HepG2 (cell line): ENCODE results near the gene ENAH. TPM values are rescaled to one million over a fixed set of nuclear protein-coding genes. Genes with fewer than 3 reads are reported as not detected.

ENCODE experiments used
- ATAC-seq: fragments of 200-7000 bp; cut with Tn5 transposase; 3 replicates; pipeline ENCODE4 v1.9.1; 2020; ENCODE audit warnings: mild to moderate bottlenecking, moderate library complexity
- BruUV-seq: library from RNA; stranded (reverse); fragments of 400-500 nt; replicated peaks from 2 replicates; lab custom pipeline; 2021; lab: Mats Ljungman, UMichigan
- CTCF ChIA-PET: fragments of 300-600 bp; formaldehyde crosslinking; extraction: SDS; loops from one replicate; lab custom pipeline; 2021; ENCODE audit warnings: low total read pairs, inconsistent platforms, low intra/inter-chr PET ratio; lab: Yijun Ruan, JAX
- POLR2A ChIA-PET: fragments of 350-600 bp; sonication (Branson Sonifier 250); formaldehyde crosslinking; loops from one replicate; lab custom pipeline; 2020; ENCODE audit warnings: antibody characterized with exemption, inconsistent platforms; lab: Yijun Ruan, JAX
- DNase-seq: peaks from one replicate; pipeline ENCODE4 v3.0.0-alpha.2; 2015; ENCODE audit warnings: low spot score
- FAIRE-seq: peaks from 3 replicates; lab custom pipeline; 2011; peaks lifted over from hg19 to GRCh38; lab: Jason Lieb, UNC
- H2AFZ ChIP-seq: one replicate; pipeline ENCODE4 v1.6.1; 2011; ENCODE audit warnings: low read length, inconsistent platforms
- H3K27ac ChIP-seq: fragments of 300-600 bp; 3 replicates; pipeline ENCODE4 v1.8.0; 2011; ENCODE audit warnings: mixed run types, mild to moderate bottlenecking, mixed read lengths, low read length, inconsistent platforms; ENCODE audit not compliant: insufficient read depth; ENCODE audit errors: extremely low read length
- H3K27me3 ChIP-seq, 2 experiments: fragments of 200-600 bp in 1 of 2; 2 replicates in 1 of 2; 3 replicates in 1 of 2; pipeline versions ENCODE4 v1.6.0 to v1.8.0; 2011; ENCODE audit warnings: low read length in 2 of 2, mild to moderate bottlenecking in 2 of 2, moderate library complexity in 2 of 2, inconsistent platforms in 1 of 2; ENCODE audit not compliant: insufficient read depth in 2 of 2, control insufficient read depth in 1 of 2
- H3K36me3 ChIP-seq, 2 experiments: fragments of 200-600 bp in 1 of 2; replicated peaks in 1 of 2; 2 replicates in 1 of 2; 3 replicates in 1 of 2; pipeline versions ENCODE4 v1.5.1 to v1.8.0; 2011; ENCODE audit warnings: low read length in 2 of 2, inconsistent platforms in 1 of 2; ENCODE audit not compliant: insufficient read depth in 2 of 2, control insufficient read depth in 1 of 2
- H3K4me1 ChIP-seq: 2 replicates; pipeline ENCODE4 v1.5.1; 2012; ENCODE audit warnings: low read length, inconsistent platforms; ENCODE audit not compliant: insufficient read depth
- H3K4me2 ChIP-seq: 2 replicates; pipeline ENCODE4 v1.6.0; 2011; ENCODE audit warnings: low read depth, low read length, inconsistent platforms
- H3K4me3 ChIP-seq, 3 experiments: fragments of 200-600 bp in 1 of 3; sonication (generic), shearing (Covaris generic) in 1 of 3; replicated peaks in 1 of 3; 2 replicates each; pipeline ENCODE4 v1.5.1; 2011 to 2016; ENCODE audit warnings: low read length in 3 of 3, inconsistent platforms in 2 of 3, low read depth in 2 of 3, mild to moderate bottlenecking in 2 of 3, control low read depth in 1 of 3, mixed read lengths in 1 of 3; ENCODE audit not compliant: insufficient read depth in 1 of 3
- H3K79me2 ChIP-seq: one replicate; pipeline ENCODE4 v1.6.1; 2011; ENCODE audit warnings: low read length, inconsistent platforms; ENCODE audit not compliant: insufficient read depth
- H3K9ac ChIP-seq: 2 replicates; pipeline ENCODE4 v1.6.0; 2011; ENCODE audit warnings: mild to moderate bottlenecking, low read depth, low read length, inconsistent platforms; ENCODE audit not compliant: insufficient read depth
- H3K9me3 ChIP-seq: 2 replicates; pipeline ENCODE4 v1.5.1; 2012; ENCODE audit warnings: mild to moderate bottlenecking, low read length
- H4K20me1 ChIP-seq: 2 replicates; pipeline ENCODE4 v1.6.0; 2011; ENCODE audit warnings: inconsistent platforms, mild to moderate bottlenecking, low read length, moderate library complexity; ENCODE audit not compliant: insufficient read depth
- ASH2L ChIP-seq: fragments of 300-600, 200-600 bp; sonication (generic); IDR thresholded peaks from 2 replicates; pipeline ENCODE4 v1.7.0; 2017; ENCODE audit warnings: low read depth, mild to moderate bottlenecking, moderate library complexity, mixed read lengths, low read length; ENCODE audit not compliant: insufficient read length
- ATRX ChIP-seq: sonication (generic); formaldehyde crosslinking; IDR thresholded peaks from 2 replicates; pipeline ENCODE4 v1.4.0; 2020; ENCODE audit warnings: missing genetic modification reagents, borderline replicate concordance
- E2F1 ChIP-seq: sonication (generic); formaldehyde crosslinking; IDR thresholded peaks from 2 replicates; pipeline ENCODE4 v1.5.0; 2020; ENCODE audit warnings: missing genetic modification reagents
- IRF2 ChIP-seq: IDR thresholded peaks from 2 replicates; pipeline ENCODE4 v1.6.1; 2018; ENCODE audit warnings: missing genetic modification reagents, missing compliant biosample characterization
- KMT2A ChIP-seq: sonication (generic); formaldehyde crosslinking; IDR thresholded peaks from 2 replicates; pipeline ENCODE4 v1.4.0; 2020; ENCODE audit warnings: missing genetic modification reagents
- NFE2L2 ChIP-seq: fragments of 150-350 bp; IDR thresholded peaks from 2 replicates; pipeline ENCODE4 v1.6.1; 2014; ENCODE audit warnings: low read length
- NPAS2 ChIP-seq: sonication (generic); formaldehyde crosslinking; IDR thresholded peaks from 2 replicates; pipeline ENCODE4 v1.8.0; 2022; ENCODE audit warnings: mild to moderate bottlenecking, missing genetic modification reagents, borderline replicate concordance
- PLRG1 ChIP-seq: fragments of 450-650 bp; conservative IDR thresholded peaks from 2 replicates; pipeline ENCODE4 v1.6.1; 2016
- RFX1 ChIP-seq: fragments of 450-650 bp; IDR thresholded peaks from 2 replicates; pipeline ENCODE4 v1.6.1; 2017
- SAP130 ChIP-seq: IDR thresholded peaks from 2 replicates; pipeline ENCODE4 v1.6.1; 2016; ENCODE audit warnings: low read depth
- SNAI1 ChIP-seq: sonication (generic); formaldehyde crosslinking; IDR thresholded peaks from 2 replicates; pipeline ENCODE4 v1.5.0; 2020; ENCODE audit warnings: mild to moderate bottlenecking, missing genetic modification reagents, borderline replicate concordance
- WIZ ChIP-seq: sonication (generic); formaldehyde crosslinking; IDR thresholded peaks from 2 replicates; pipeline ENCODE4 v1.5.1; 2020; ENCODE audit warnings: mild to moderate bottlenecking, missing genetic modification reagents
- YEATS4 ChIP-seq: sonication (generic); formaldehyde crosslinking; IDR thresholded peaks from 2 replicates; pipeline ENCODE4 v1.4.0; 2020; ENCODE audit warnings: missing genetic modification reagents, borderline replicate concordance
- ZBTB49 ChIP-seq: sonication (generic); formaldehyde crosslinking; IDR thresholded peaks from 2 replicates; pipeline ENCODE4 v1.4.0; 2020; ENCODE audit warnings: missing genetic modification reagents, borderline replicate concordance
- ZMYM2 ChIP-seq: sonication (generic); formaldehyde crosslinking; IDR thresholded peaks from 2 replicates; pipeline ENCODE4 v1.8.0; 2022; ENCODE audit warnings: mild to moderate bottlenecking, missing genetic modification reagents
- ZNF24 ChIP-seq: fragments of 450-650 bp; IDR thresholded peaks from 2 replicates; pipeline ENCODE4 v1.6.1; 2017; ENCODE audit warnings: antibody characterized with exemption, mild to moderate bottlenecking
- ZNF276 ChIP-seq: sonication (generic); formaldehyde crosslinking; IDR thresholded peaks from 2 replicates; pipeline ENCODE4 v1.4.0; 2020; ENCODE audit warnings: mild to moderate bottlenecking, low read depth, missing genetic modification reagents
- WGBS: methylation state at CpG from one replicate; pipeline ENCODE4 v1.1.6; 2017; ENCODE audit warnings: low lambda C conversion rate; 5-methylcytosine and 5-hydroxymethylcytosine counted together
- in situ Hi-C: cut with HindIII; loops from 2 replicates; pipeline ENCODE4 v1.10.0; 2017; ENCODE audit warnings: low pct_unique_long_range_greater_than_20kb; ENCODE audit not compliant: extremely low pct_ligation_motif_present
- intact Hi-C: fragments of 100-400 bp; cut with micrococcal nuclease; formaldehyde crosslinking; loops from one replicate; pipeline ENCODE4 v1.10.0; 2022; ENCODE audit not compliant: unreplicated experiment
- polyA plus RNA-seq, 8 experiments: library from polyadenylated mRNA; depleted of rRNA in 3 of 8; stranded (reverse) in 7 of 8; unstranded in 1 of 8; fragments of >200 nt; fragmentation: Illumina TruSeq in 4 of 8; extraction: Trizol in 4 of 8; gene quantifications; 2 replicates each; pipeline versions ENCODE4 v1.2.1 to v1.2.3, GENCODE V29; 2011 to 2016; ENCODE audit warnings: low read depth in 4 of 8, missing spikeins in 1 of 8, mixed read lengths in 1 of 8; ENCODE audit not compliant: insufficient read depth in 1 of 8
- total RNA-seq, 5 experiments: library from RNA; depleted of rRNA; stranded (reverse); fragments of >200 nt; fragmentation: Illumina TruSeq; extraction: Trizol; gene quantifications; 2 replicates each; pipeline ENCODE4 v1.2.3, GENCODE V29; 2016; ENCODE audit warnings: low read depth in 1 of 5

The ENAH gene
- total and polyA plus RNA-seq, 2 of the 13 experiments (the other 11 are each of a cell fraction or from before 2014, with no cell fraction given), result 22.1 to 58.3 TPM

GRCh38 chr1:225651872-225652728 is 823 bp downstream of the ENAH start (continued):
- TF ChIP-seq E2F1 (CRISPR knock-in tag), result 0 out of 2 replicates have a peak, but pooled peaks have one; percentile 33

- Histone ChIP-seq H3K4me2 (peak overlapping the region; percentile 73), H3K9ac (peak overlapping the region; percentile 88), H2AFZ (no peak overlapping the region), H4K20me1 (no peaks in the 10 kb centered on the region; the same call in 1 of the 2 replicates), H3K4me1 (peaks cover 53% of the 10 kb centered on the region), H3K79me2 (peaks cover 55% of the 10 kb centered on the region), H3K9me3 (no peaks in the 10 kb centered on the region), H3K27me3 (no peaks in the 10 kb centered on the region; a peak in 1 of 5 replicates), H3K27ac (peak overlapping the region; percentile 66), H3K36me3 (no peaks in the 10 kb centered on the region), H3K4me3 (peak overlapping the region; percentile 86 to 98 (median 94))
- ATAC-seq, result no peak
- ChIA-PET POLR2A (interaction anchor here (2.1 to 2.7 kb wide), 6 partner anchors 20 to 126 kb away, joined by 8 to 27 read pairs (median 16); partner anchors contain the start of gene SRP9), CTCF (no interaction called here)
- BruUV-seq, result no TSS peak
- no peak for FAIRE-seq
- in situ Hi-C loops, result loop anchor here (5.0 kb wide), 1 partner anchor 116 kb away; no protein-coding TSS in a partner anchor
- WGBS, result 4% methylated on average over 8 of the region's 8 CpGs
- intact Hi-C loops, result loop anchor here (5.0 kb wide), 2 partner anchors 41 to 99 kb away; no protein-coding TSS in a partner anchor
- no peak for DNase-seq
- TF ChIP-seq WIZ (CRISPR knock-in tag), result no peak
- no peak for TF ChIP-seq PLRG1
- 0 out of 2 replicates have a peak, but pooled peaks have one; percentile 29 for TF ChIP-seq YEATS4
- no peak for TF ChIP-seq ASH2L
- no peak for TF ChIP-seq IRF2 (CRISPR knock-in tag)
- TF ChIP-seq NFE2L2, result peak; percentile 60
- TF ChIP-seq SAP130 (CRISPR knock-in tag), result peak; percentile 16; the same call in 1 of the 2 replicates
- no peak for TF ChIP-seq ZBTB49 (CRISPR knock-in tag)
- TF ChIP-seq KMT2A, result 0 out of 2 replicates have a peak, but pooled peaks have one; percentile 35
- no peak for TF ChIP-seq ZMYM2 (CRISPR knock-in tag)
- TF ChIP-seq ZNF276, result no peak
- no peak for TF ChIP-seq ATRX (CRISPR knock-in tag)
- no peak for TF ChIP-seq SNAI1
- no peak for TF ChIP-seq NPAS2 (CRISPR knock-in tag)
- no peak for TF ChIP-seq RFX1
- no peak for TF ChIP-seq ZNF24
These were observed 1.5 kb downstream of the ENAH start for GRCh38 chr1:225651376-225651871.
